Lower lobe of right lung (tissue), 2 donors: ENCODE measurements around the gene UVSSA. TPM values are rescaled to one million over a fixed set of nuclear protein-coding genes. Genes with fewer than 3 reads are reported as not detected.
A peak's percentile ranks its signal among the peaks of the same experiment; 100 is the strongest.

ENCODE experiments used
- ATAC-seq, 2 donors: fragments of 200-7000 bp; cut with Tn5 transposase; one replicate each; pipeline ENCODE4 v1.9.1; 2020 to 2022; ENCODE audit warnings: mild to moderate bottlenecking in 2 of 2, moderate library complexity in 2 of 2
- DNase-seq: peaks from one replicate; pipeline ENCODE4 v3.0.0-alpha.2; 2020
- H3K27ac ChIP-seq: fragments of 200-600 bp; one replicate; pipeline ENCODE4 v1.8.0; 2022
- H3K27me3 ChIP-seq: fragments of 200-600 bp; one replicate; pipeline ENCODE4 v1.8.0; 2022; ENCODE audit warnings: low read depth
- H3K36me3 ChIP-seq: fragments of 200-600 bp; one replicate; pipeline ENCODE4 v1.8.0; 2022; ENCODE audit warnings: mild to moderate bottlenecking
- H3K4me1 ChIP-seq: fragments of 200-600 bp; one replicate; pipeline ENCODE4 v1.8.0; 2022
- H3K4me3 ChIP-seq: fragments of 200-600 bp; one replicate; pipeline ENCODE4 v1.8.0; 2022; ENCODE audit warnings: mild to moderate bottlenecking
- H3K9me3 ChIP-seq: fragments of 200-600 bp; one replicate; pipeline ENCODE4 v1.8.0; 2022
- CTCF ChIP-seq: fragments of 200-600 bp; IDR thresholded peaks from one replicate; pipeline ENCODE4 v1.8.0; 2022; ENCODE audit warnings: antibody characterized with exemption, mild to moderate bottlenecking
- intact Hi-C: fragments of 100-400 bp; cut with DNase I; formaldehyde crosslinking; loops from one replicate; pipeline ENCODE4 v1.11.0; 2022
- total RNA-seq: library from RNA; stranded (reverse); fragmentation: NEBNext Ultra II Directional; extraction: Animal tissue kit (Norgen Biotek cat#: 25700); gene quantifications from one replicate; pipeline ENCODE4 v1.2.1, GENCODE V29; 2021
- donor health status: DM: no; HTN: yes; CAD: no; lungs with severe emphysema.

UVSSA gene
- total RNA-seq, 1 donor from 2014 or later = 27.9 TPM

GRCh38 chr4:1376841-1377605 is 30.0 kb downstream of the UVSSA start:
- DNase-seq (peak; percentile 34), ATAC-seq (no peak)
- no peaks in the 10 kb centered on the region for H3K9me3 ChIP-seq
- H3K27me3 ChIP-seq = no peaks in the 10 kb centered on the region
- intact Hi-C loops = no loop called here
- no peaks in the 10 kb centered on the region for H3K4me1 ChIP-seq
- no peak overlapping the region for H3K4me3 ChIP-seq
- TF ChIP-seq CTCF = no peak
- H3K27ac ChIP-seq = no peak overlapping the region
- peaks cover 64% of the 10 kb centered on the region for H3K36me3 ChIP-seq

- peak; percentile 38 for DNase-seq
- TF ChIP-seq CTCF = no peak
- intact Hi-C loops = no loop called here
These were observed 30.7 kb downstream of the UVSSA start for GRCh38 chr4:1377606-1378261.

GRCh38 chr4:1378559-1379231 is 31.7 kb downstream of the UVSSA start:
- H3K9me3 ChIP-seq = no peaks in the 10 kb centered on the region
- no peaks in the 10 kb centered on the region for H3K27me3 ChIP-seq
- H3K27ac ChIP-seq = no peak overlapping the region
- no peak for TF ChIP-seq CTCF
- no peak overlapping the region for H3K4me3 ChIP-seq
- DNase-seq (peak; percentile 45), ATAC-seq (no peak)
- no peaks in the 10 kb centered on the region for H3K4me1 ChIP-seq
- H3K36me3 ChIP-seq = peaks cover 63% of the 10 kb centered on the region
- intact Hi-C loops = no loop called here

More at GRCh38 chr4:1377606-1378261, 30.7 kb downstream of the UVSSA start:
- Histone ChIP-seq H3K4me3 (no peak overlapping the region), H3K9me3 (no peaks in the 10 kb centered on the region), H3K4me1 (no peaks in the 10 kb centered on the region), H3K27ac (no peak overlapping the region), H3K36me3 (peaks cover 64% of the 10 kb centered on the region), H3K27me3 (no peaks in the 10 kb centered on the region)
- no peak for ATAC-seq

- ATAC-seq = no peak
- no peak overlapping the region for H3K27ac ChIP-seq
- DNase-seq = peak; percentile 40
- no peak overlapping the region for H3K4me3 ChIP-seq
- intact Hi-C loops = no loop called here
- no peaks in the 10 kb centered on the region for H3K9me3 ChIP-seq
- peaks cover 64% of the 10 kb centered on the region for H3K36me3 ChIP-seq
- H3K4me1 ChIP-seq = no peaks in the 10 kb centered on the region
- no peak for TF ChIP-seq CTCF
- H3K27me3 ChIP-seq = no peaks in the 10 kb centered on the region
These were observed 32.4 kb downstream of the UVSSA start for GRCh38 chr4:1379351-1379781.

GRCh38 chr4:1379801-1380331 is 32.9 kb downstream of the UVSSA start:
- Histone ChIP-seq H3K36me3 (peaks cover 64% of the 10 kb centered on the region), H3K4me3 (no peak overlapping the region), H3K4me1 (no peaks in the 10 kb centered on the region), H3K27ac (no peak overlapping the region), H3K9me3 (no peaks in the 10 kb centered on the region), H3K27me3 (no peaks in the 10 kb centered on the region)
- no peak for ATAC-seq
- TF ChIP-seq CTCF = no peak
- peak; percentile 38 for DNase-seq
- intact Hi-C loops = no loop called here
